Superior temporal gyrus (tissue), 1 donor: ENCODE results near the gene SLC25A12.
"Not testable (repeated sequence)": the region's sequence is repeated elsewhere in the genome, so short reads cannot be mapped to it uniquely, and the experiment has no call there.

ENCODE experiments used
- DNase-seq: peaks from one replicate; pipeline ENCODE4 v3.0.0-alpha.2; 2016; ENCODE audit errors: extremely low spot score

Gene SLC25A12, protein sequence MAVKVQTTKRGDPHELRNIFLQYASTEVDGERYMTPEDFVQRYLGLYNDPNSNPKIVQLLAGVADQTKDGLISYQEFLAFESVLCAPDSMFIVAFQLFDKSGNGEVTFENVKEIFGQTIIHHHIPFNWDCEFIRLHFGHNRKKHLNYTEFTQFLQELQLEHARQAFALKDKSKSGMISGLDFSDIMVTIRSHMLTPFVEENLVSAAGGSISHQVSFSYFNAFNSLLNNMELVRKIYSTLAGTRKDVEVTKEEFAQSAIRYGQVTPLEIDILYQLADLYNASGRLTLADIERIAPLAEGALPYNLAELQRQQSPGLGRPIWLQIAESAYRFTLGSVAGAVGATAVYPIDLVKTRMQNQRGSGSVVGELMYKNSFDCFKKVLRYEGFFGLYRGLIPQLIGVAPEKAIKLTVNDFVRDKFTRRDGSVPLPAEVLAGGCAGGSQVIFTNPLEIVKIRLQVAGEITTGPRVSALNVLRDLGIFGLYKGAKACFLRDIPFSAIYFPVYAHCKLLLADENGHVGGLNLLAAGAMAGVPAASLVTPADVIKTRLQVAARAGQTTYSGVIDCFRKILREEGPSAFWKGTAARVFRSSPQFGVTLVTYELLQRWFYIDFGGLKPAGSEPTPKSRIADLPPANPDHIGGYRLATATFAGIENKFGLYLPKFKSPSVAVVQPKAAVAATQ

DNA sequence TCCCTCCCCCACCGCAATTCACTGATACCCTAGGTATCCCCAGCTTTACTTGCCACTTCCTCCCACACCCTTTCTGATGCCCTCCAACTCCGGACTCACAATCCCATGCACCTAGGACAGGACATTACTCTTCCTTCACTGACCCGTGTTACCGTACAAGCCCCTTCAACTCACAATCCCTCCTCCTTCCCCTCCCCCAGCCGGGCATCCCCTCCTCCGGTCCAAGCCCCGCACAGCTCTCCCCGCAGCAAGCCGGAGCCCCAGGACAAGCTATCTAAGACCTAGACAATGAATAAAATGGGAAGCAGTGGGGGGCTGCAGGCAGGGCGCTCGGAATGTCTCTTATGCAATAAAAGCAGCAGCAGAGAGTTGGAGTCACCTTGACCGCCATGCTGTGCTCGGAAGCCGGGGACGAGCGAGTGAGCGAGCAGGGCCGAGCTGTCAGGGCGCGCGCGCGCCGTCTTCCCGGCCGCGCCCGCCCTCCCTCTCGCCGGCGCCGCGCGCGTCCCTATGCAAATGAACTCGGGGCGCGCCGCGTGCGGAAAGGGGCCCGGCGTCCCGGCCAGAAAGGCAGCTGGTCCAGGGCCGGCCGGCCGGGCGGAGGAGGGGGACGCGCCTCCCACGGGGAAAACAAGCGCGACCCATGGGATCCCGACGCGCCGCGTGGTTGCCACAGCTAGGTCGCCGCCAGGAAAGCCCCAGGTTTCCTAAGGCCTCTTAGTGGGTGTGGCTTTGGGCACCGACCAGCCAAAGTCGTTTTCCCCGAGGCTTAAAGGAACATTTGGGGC lies at the start of gene SLC25A12:
TSS of gene SLC25A12 (minus strand) at position 421 of the 788 bp plus-strand sequence. CDS start at position 391, 30 bp downstream.
- peak; percentile 79 for DNase-seq

DNA sequence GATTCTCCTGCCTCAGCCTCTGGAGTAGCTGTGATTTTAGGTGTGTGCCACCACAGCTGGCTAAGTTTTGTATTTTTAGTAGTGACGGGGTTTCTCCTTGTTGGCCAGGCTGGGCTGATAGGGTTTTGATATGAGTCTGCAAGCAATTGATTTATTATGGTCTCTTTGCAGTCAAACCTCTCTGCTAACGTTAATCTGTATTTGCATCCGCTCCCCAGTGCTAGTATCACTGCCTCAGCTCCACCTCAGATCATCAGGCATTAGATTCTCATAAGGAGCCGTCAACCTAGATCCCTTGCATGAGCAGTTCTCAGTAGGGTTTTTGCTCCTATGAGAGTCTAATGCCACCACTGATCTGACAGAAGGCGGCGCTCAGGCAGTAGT lies 47.3 kb upstream of the SLC25A12 start:
- no peak for DNase-seq

DNA sequence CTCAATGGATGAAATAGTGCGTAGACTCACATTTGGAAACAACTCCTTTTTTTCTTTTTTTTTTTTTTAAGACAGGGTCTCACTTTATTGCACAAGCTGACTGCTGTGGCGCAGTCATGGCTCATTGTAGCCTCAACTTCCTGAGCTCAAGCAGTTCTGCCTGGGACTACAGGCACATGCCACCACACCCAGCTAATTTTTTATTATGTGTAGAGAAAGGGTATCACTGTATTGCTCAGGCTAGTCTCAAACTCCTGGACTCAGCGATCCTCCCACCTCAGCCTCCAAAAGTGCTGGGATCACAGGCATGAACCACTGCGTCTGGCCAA lies 45.7 kb upstream of the SLC25A12 start:
- DNase-seq, result no peak

DNA sequence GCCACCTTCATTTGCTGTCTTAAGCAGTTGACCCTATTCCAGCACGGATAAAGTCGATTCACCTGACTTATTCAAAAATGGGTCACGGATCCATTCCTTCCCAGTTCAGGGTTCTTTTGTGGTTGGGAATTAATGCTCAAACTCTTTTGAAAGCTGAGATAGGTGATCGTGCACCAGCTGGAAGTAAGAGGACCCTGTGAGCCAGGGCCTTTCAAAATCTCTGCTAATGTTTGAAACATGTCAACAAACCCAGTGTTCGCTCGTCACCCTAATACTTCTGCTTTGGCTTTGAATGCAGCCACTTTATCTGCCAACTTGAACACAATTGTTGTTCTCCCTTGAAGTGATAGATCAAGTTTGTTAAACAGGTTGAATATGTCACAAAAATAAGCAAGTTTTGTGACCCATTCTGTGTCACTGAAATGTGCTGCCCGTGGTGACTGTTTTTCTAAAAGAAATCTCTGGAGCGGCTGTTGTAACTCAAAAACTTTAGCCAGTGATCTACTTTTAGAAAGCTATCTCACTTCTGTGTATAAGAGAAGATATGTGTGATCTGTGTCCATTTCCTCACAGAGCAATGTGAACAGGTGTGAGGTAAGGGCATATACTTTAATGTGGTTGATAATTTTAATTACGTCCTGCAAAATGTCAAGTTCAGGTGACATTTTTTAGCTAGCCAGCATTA lies 45.2 kb upstream of the SLC25A12 start:
- no peak for DNase-seq

DNA sequence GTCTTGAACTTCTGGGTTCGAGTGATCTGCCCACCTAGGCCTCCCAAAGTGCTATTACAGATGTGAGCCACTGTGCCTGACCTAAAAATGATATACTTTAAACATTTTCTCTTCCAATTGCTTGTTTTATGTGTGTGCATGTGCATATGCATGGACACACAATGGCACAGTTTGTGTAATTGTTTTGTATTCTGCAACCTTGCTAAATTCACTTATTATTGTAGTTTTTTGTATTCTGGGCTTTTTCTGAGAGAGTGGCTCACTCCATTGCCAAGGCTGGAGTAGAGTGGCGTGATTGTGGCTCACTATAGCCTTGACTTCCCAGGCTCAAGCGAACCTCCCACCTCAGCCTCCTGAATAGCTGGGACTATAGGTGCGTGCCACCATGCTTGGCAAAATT lies 36.3 kb upstream of the SLC25A12 start:
- no peak for DNase-seq

DNA sequence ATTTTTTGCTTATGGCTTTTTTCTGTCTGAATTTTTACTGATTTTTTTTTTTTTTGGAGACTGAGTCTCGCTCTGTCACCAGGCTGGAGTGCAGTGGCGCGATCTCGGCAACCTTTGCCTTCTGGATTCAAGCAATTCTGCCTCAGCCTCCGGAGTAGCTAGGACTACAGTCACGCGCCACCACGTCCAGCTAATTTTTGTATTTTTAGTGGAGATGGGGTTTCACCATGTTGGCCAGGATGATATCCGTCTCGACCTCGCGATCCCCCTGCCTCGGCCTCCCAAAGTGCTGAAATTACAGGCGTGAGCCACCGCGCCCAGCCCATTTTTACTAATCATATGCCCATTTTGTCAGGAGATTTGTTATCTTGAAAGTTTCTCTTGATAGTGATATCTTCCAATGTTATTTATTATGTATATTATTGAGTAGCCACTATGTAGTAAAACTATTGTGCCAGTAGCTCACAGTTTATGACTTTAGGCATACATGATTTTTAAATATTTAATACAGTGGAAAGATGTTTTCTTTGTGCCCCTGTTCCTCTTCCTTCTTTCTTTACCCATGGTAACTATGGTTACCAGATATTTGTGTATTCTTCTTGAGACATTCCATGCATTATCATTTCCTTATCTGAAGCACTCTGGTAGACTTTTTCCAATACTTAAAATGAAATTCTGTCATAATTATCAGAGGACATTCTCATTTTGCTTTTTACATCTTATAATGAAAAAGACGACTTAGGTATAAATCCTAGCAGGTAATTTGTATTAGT lies 30.3 kb upstream of the SLC25A12 start:
- no peak for DNase-seq

DNA sequence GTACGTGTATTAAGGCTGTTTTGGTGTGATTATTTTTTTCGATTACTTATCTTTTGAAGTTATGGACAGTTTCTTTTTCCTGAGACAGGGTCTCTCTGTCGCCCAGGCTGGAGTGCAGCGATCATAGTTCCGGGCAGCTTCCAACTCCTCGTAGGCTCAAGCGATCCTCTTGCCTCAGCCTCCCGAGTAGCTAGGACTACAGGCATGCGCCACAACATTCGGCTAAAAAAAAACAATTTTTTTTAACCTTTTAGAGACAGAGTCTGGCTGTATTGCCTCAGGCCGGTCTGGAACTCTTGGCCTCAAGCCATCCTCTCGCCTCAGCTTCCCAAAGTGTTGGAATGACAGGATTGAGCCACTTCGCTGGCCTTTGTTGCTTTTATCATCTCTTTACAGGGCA lies 29.2 kb upstream of the SLC25A12 start:
- DNase-seq, result no peak

DNA sequence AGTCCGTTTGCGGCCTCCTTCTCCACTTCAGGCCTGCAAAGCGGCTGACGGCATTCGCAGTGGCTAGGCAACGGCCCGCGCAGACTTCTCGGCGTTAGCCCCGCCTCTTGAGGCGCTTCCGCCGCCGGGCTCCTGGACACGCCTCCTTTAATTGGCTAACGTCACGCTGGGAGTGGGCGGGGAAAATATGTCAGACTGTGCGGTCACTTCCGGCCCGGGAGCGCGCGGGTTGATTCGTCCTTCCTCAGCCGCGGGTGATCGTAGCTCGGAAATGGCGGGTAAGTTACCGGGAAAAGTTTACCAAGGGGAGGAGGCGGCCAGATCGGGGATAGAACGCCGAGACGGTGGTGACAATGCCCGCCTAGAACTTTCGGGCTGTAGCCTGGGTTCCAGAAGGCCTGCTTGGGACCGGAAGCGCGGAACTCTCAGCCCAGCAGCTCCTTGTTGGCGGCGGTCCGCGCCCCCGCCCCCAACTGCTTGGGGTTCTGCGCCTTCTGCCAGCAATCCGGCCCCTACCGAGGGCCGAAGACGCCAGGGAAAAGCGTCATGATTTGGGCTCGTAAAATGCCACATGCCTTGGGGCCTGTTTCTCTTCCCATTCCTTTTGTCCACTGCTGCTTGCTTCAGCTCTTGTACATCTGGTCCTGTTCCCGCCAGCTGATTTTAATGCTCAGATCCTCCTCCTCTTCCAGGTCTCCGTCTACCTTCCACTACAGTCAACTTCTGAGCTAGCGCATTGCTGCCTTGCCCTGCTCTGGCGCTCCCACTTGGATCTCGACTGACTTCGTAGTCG lies 28.4 kb upstream of the SLC25A12 start, which contains the start of gene HAT1:
TSS of gene HAT1 (plus strand) at position 232 of the 793 bp plus-strand sequence. CDS start at position 272, 40 bp downstream.
- peak; percentile 99 for DNase-seq

DNA sequence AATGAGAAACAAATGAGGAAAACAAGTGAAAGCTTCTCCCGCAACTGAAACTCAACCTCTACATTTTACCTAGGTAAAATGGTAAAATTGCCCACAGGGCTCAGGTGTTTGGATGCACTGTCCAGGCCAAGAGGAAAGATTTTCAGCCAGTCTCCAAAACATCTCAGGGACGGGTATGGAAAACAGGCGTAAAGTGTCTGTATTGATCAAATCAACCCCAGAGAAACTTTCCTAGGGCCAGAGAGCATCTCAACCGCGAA lies 27.9 kb upstream of the SLC25A12 start:
- no peak for DNase-seq

DNA sequence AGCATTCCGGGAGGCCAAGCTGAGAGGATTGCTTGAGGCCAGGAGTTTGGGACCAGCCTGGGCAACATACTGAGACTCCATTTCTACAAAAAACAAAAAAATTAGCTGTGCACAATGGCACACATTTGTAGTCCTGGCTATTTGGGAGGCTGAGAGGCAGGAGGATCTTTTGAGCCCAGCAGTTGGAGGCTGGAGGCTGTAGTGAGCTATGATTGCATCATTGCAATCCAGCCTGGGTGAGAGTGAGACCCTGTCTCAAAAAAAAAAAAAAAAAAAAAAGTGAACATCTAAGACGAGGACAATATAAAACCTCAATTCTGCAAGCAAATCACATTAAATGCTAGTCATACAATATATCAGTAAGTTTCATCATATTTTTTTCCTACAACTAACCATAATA lies 25.4 kb upstream of the SLC25A12 start:
- DNase-seq, result no peak

DNA sequence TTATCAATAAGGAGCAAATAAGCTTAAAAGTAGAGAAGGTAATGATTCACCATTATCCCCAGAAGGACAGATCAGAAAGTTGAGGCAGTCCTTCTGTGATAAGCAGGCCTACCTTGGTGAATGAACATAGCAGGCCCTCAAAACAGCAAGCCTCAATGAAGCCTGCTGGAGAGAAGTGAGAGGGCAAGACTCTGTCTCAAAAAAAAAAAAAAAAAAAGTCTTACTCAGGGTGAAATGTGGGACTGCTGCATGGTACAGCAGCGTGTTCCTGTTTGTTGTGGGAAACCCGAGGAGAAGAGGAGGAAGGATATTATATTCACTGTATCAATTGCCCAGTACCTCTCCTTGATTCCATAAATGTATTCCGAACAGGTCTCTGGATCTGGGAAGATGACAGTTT lies 19.5 kb upstream of the SLC25A12 start:
- no peak for DNase-seq

DNA sequence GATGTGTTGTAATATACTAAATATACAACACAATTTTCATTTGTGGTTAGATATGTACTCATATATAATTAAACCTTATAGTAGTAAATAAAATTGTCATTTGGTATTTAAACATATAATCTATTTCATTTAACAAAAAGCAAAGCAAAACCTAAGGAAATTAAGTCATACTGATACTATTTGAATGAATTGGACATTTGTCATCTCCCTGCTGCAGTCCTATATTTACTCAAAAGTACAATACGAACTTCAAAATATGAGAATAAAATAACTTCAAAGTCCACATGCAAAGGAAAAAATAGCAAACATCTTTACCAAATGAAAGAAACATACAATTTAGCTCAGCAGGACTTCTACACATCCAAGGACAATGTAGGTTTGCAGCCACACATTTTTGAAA lies 16.4 kb upstream of the SLC25A12 start:
- DNase-seq, result no peak

DNA sequence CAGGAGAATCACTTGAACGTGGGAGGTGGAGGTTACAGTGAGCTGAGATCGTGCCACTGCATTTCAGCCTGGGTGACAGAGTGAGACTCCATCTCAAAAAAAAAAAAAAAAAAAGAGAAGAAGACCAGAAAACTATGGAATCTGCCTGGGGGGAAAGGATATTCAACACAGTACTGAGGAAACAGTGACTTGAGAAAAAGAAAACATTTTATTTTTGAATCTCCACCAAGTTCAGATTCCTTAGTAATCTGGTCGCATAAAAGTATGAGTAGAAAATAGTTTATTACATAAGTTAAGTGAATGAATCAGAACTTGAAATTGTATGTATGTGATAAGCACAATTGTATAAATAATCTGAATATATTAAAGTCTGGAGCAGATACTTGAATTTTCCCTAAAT lies 15.2 kb upstream of the SLC25A12 start:
- DNase-seq, result no peak

DNA sequence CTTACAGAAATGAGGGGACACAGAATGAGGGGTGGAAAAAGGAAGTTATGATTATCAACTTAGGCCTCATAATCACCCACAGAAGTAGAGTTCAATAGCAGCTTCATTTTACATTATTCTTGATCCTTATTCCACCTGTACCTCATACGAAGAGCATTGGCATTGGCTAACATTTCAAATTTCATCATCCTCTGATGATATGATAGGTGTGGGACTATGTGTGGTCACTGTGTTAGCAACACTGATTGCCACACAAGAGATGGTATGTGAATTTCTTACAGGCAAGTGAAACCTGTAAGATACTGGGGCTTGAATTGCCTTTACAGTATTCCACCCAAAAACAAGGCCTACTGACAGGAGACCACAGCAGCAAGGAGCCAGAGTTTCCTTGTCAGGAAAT lies 14.2 kb upstream of the SLC25A12 start:
- DNase-seq, result no peak

DNA sequence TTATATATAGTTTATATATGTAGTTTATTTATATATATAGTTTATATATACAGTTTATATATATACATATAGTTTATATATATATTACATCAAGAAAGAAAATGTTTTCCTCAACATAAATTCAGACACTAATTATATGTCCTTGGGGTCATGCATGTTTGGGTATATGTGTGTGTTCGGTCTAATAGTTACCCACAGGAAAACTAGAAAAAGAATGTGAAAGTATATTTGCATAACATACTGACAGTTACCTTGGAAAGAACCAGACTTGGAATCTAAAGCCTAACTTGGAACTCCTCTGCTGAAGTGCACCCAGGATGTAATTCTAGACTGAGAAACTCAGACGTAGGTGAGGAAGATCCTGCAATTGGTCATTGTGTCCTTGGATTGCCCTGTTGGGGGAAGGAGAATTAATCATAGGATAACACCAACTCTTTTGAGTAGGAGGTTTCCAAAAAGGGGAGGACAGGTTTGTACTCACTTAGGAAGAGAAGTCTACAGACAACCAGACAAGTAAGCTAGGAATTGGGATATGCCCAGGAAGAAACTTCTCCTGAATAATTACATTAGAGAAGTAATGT lies 8.9 kb upstream of the SLC25A12 start:
- DNase-seq, result no peak

DNA sequence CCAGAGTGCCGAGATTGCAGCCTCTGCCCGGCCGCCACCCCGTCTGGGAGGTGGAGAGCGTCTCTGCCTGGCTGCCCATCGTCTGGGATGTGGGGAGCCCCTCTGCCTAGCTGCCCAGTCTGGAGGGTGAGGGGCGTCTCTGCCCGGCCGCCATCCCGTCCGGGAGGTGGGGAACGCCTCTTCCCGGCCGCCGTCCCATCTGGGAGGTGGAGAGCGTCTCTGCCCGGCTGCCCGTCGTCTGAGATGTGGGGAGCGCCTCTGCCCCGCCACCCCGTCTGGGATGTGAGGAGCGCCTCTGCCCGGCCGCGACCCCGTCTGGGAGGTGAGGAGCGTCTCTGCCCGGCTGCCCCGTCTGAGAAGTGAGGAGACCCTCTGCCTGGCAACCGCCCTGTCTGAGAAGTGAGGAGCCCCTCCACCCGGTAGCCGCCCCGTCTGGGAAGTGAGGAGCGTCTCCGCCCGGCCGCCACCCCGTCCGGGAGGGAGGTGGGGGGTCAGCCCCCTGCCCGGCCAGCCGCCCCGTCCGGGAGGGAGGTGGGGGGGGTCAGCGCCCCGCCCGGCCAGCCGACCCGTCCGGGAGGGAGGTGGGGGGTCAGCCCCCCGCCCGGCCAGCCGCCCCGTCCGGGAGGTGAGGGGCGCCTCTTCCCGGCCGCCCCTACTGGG lies 5.7 kb upstream of the SLC25A12 start:
- DNase-seq, result not testable (repeated sequence)

DNA sequence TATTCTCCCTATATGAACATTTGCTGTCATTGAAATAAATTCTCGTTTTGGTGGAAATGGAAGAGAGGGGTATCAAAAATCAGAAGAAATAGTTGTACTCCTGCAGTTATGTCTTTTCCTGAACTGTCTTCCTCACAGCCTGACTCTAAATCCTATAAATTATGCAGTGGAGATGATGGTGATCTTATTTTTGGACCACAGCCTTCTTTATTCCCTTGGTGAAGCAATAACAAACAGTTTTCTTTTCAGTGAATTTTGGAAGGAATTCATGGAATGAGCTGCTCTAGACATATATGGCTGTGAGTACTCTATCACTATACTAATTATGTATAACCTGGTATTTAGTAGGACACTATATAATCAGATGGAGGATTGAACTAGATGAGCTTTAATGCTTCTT lies 1.7 kb upstream of the SLC25A12 start:
- no peak for DNase-seq

DNA sequence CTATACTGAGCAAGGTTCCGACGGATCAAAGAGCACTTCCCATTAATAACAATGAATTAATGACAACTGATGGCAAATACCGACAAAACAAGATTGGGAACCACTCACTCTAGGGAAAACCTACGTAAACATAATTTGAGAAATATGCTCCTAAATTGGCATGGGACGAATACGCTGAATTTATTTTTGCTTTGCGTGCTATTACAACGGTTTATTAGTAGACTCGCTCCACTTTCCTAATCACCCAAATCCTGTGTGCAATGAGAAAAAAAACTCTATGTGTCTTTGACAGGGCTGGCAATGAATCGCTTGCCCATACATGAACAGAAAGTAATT lies 536 bp upstream of the SLC25A12 start:
- peak; percentile 51 for DNase-seq

DNA sequence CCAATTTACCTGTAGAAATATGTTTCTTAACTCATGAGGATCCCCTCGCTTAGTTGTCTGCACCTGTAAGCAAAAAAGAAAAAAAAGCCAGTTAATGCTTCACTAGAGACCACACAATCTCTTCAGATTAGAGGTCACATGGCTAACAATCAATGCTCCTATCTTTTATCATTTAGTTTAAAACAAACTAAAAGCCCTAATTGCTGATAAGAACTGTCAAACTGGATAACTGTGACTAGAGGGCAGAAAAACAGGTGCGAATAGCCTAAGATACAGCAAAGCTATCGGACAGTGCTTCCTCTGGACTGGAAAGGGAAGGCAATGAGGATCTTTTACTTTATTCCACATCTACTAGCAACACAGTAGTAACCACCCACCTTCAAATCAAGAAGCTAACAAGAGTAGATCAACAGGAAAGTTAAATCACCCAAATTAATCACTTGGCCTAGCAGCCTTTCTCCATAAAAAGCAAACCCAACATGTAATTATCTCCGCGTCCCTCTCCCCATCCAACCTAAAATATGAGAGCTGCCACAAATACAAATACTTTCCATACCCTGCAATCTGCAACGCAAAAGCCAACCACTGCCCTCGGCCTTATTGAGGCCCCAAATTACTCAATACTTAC lies 734 bp downstream of the SLC25A12 start:
- peak; percentile 33 for DNase-seq
